Lower lobe of right lung (tissue), 2 donors: ENCODE results near the gene RABGGTA. TPM values are rescaled to one million over a fixed set of nuclear protein-coding genes. Genes with fewer than 3 reads are reported as not detected.
A peak's percentile ranks its signal among the peaks of the same experiment; 100 is the strongest.
"Not testable (repeated sequence)": the region's sequence is repeated elsewhere in the genome, so short reads cannot be mapped to it uniquely, and the experiment has no call there.

Experiments
- ATAC-seq, 2 donors: fragments of 200-7000 bp; cut with Tn5 transposase; one replicate each; pipeline ENCODE4 v1.9.1; 2020 to 2022; ENCODE audit warnings: mild to moderate bottlenecking in 2 of 2, moderate library complexity in 2 of 2
- DNase-seq: peaks from one replicate; pipeline ENCODE4 v3.0.0-alpha.2; 2020
- H3K27ac ChIP-seq: fragments of 200-600 bp; one replicate; pipeline ENCODE4 v1.8.0; 2022
- H3K27me3 ChIP-seq: fragments of 200-600 bp; one replicate; pipeline ENCODE4 v1.8.0; 2022; ENCODE audit warnings: low read depth
- H3K36me3 ChIP-seq: fragments of 200-600 bp; one replicate; pipeline ENCODE4 v1.8.0; 2022; ENCODE audit warnings: mild to moderate bottlenecking
- H3K4me1 ChIP-seq: fragments of 200-600 bp; one replicate; pipeline ENCODE4 v1.8.0; 2022
- H3K4me3 ChIP-seq: fragments of 200-600 bp; one replicate; pipeline ENCODE4 v1.8.0; 2022; ENCODE audit warnings: mild to moderate bottlenecking
- H3K9me3 ChIP-seq: fragments of 200-600 bp; one replicate; pipeline ENCODE4 v1.8.0; 2022
- CTCF ChIP-seq: fragments of 200-600 bp; IDR thresholded peaks from one replicate; pipeline ENCODE4 v1.8.0; 2022; ENCODE audit warnings: antibody characterized with exemption, mild to moderate bottlenecking
- intact Hi-C: fragments of 100-400 bp; cut with DNase I; formaldehyde crosslinking; loops from one replicate; pipeline ENCODE4 v1.11.0; 2022
- total RNA-seq: library from RNA; stranded (reverse); fragmentation: NEBNext Ultra II Directional; extraction: Animal tissue kit (Norgen Biotek cat#: 25700); gene quantifications from one replicate; pipeline ENCODE4 v1.2.1, GENCODE V29; 2021
- donor health status: DM: no; HTN: yes; CAD: no; lungs with severe emphysema.

Gene RABGGTA
- total RNA-seq, 1 donor from 2014 or later: 50.4 TPM

DNA sequence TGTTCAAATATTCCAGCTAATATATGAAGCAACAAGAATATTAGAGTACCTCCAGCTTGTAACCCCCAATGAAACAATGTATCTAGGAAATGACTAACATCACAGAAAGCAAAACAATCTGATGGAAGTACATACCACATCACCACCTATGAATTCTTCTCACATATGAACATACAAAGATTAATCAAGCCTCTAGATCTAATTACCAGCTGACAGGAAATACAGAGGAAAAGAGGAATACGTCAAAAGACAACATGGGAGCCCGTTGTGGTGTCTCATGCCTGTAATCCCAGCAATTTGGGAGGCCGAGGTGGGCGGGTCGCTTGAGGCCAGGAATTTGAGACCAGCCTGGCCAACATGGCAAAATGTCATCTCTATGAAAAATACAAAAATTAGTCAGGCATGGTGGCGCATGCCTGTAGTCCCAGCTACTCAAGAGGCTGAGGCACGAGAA lies 46.8 kb downstream of the RABGGTA start:
- Histone ChIP-seq H3K27me3 (no peaks in the 10 kb centered on the region), H3K27ac (no peak overlapping the region), H3K9me3 (no peaks in the 10 kb centered on the region), H3K4me1 (no peaks in the 10 kb centered on the region), H3K4me3 (no peak overlapping the region), H3K36me3 (peaks cover 22% of the 10 kb centered on the region)
- no peak for TF ChIP-seq CTCF
- intact Hi-C loops: no loop called here
- DNase-seq (no peak), ATAC-seq (no peak)

DNA sequence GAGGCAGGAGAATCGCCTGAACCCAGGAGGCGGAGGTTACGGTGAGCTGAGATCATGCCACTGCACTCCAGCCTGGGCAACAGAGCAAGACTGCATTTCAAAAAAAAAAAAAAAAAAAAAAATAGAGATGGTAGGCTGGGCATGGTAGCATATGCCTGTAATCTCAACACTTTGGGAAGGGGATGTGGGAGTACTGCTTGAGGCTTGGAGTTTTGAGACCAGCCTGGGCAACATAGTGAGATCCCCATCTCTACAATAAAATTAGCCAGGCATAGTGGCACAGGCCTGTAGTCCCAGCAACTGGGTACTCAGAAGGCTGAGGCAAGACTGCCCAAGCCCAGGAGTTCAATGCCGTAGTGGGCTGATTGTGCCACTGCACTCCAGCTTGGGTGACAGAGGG lies 48.4 kb downstream of the RABGGTA start:
- H3K27me3 ChIP-seq, H3K9me3 ChIP-seq, H3K4me1 ChIP-seq, H3K27ac ChIP-seq, DNase-seq, ATAC-seq, H3K4me3 ChIP-seq, intact Hi-C loops: not testable (repeated sequence)
- peaks cover 20% of the 10 kb centered on the region for H3K36me3 ChIP-seq

GRCh38 chr14:24219521-24219920 lies 51.9 kb downstream of the RABGGTA start:
- DNase-seq (no peak), ATAC-seq (no peak)
- Histone ChIP-seq H3K27me3 (no peaks in the 10 kb centered on the region), H3K9me3 (no peaks in the 10 kb centered on the region), H3K27ac (no peak overlapping the region), H3K36me3 (peaks cover 15% of the 10 kb centered on the region), H3K4me1 (peaks cover 15% of the 10 kb centered on the region), H3K4me3 (no peak overlapping the region)
- no peak for TF ChIP-seq CTCF
- intact Hi-C loops: no loop called here

DNA sequence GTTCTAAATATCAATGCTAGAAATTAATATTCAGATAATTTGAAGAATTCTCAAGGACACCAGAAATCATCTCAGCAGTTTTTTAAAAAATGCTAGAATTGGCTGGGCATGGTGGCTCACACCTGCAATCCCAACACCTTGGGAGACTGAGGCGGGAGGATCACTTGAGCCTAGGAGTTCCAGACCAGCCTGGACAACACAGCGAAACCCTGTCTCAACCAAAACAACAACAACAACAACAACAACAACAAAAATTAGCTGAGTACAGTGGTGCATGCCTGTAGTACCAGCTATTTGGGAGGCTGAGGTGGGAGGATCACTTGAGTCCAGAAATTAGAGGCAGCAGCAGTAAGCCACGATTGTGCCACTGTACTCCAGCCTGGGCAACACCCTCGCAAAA lies 52.3 kb downstream of the RABGGTA start:
- ATAC-seq (no peak), DNase-seq (no peak)
- Histone ChIP-seq H3K27me3 (no peaks in the 10 kb centered on the region), H3K9me3 (no peaks in the 10 kb centered on the region), H3K27ac (no peak overlapping the region), H3K4me3 (no peak overlapping the region), H3K36me3 (peaks cover 15% of the 10 kb centered on the region), H3K4me1 (peaks cover 19% of the 10 kb centered on the region)
- intact Hi-C loops: no loop called here
- no peak for TF ChIP-seq CTCF

- Histone ChIP-seq H3K4me1 (peaks cover 33% of the 10 kb centered on the region), H3K36me3 (peaks cover 15% of the 10 kb centered on the region)
- H3K4me3 ChIP-seq, H3K27ac ChIP-seq, H3K9me3 ChIP-seq, ATAC-seq, DNase-seq, H3K27me3 ChIP-seq, intact Hi-C loops: not testable (repeated sequence)
Measured at GRCh38 chr14:24216876-24217275, 54.5 kb downstream of the RABGGTA start.

DNA sequence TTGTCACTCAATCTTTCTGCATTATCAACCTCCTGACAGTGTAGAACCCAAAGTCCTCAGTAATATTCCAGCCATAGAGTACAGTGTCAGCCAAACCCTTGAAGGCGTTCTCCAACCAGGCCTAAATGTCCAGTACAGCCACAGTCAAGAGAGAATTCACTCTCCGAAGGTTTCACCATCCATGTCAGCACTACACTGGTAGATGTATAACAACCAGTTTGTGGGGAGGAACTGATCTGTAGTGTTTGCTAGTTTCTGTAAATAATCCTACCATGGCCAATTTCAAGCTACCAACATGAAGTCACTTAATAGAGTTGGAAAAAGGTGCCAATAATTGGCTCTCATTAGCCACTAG lies 55.1 kb downstream of the RABGGTA start:
- Histone ChIP-seq H3K4me1 (peaks cover 33% of the 10 kb centered on the region), H3K9me3 (no peaks in the 10 kb centered on the region), H3K4me3 (peak overlapping the region; percentile 82), H3K27me3 (no peaks in the 10 kb centered on the region), H3K27ac (peak overlapping the region; percentile 92), H3K36me3 (peaks cover 18% of the 10 kb centered on the region)
- DNase-seq: no peak
- intact Hi-C loops: no loop called here
- ATAC-seq: no peak
- no peak for TF ChIP-seq CTCF

Other genes with a start within 250 kb of the RABGGTA start
- 0.95 TPM for gene CARMIL3, start 219.6 kb downstream of the RABGGTA start, total RNA-seq
- not detected for gene CPNE6, start 200.0 kb downstream of the RABGGTA start, total RNA-seq
- gene PCK2, start 177.3 kb downstream of the RABGGTA start, total RNA-seq: 42.8 TPM
- 64.9 TPM for gene DCAF11, start 156.8 kb downstream of the RABGGTA start, total RNA-seq
- gene NRL, start 156.6 kb downstream of the RABGGTA start, total RNA-seq: 2.0 TPM
- 0.97 TPM for gene FITM1, start 140.9 kb downstream of the RABGGTA start, total RNA-seq
- gene PSME1, start 135.4 kb downstream of the RABGGTA start, total RNA-seq: 198 TPM
- gene EMC9, start 130.0 kb downstream of the RABGGTA start, total RNA-seq: 9.3 TPM
- gene PSME2, start 125.0 kb downstream of the RABGGTA start, total RNA-seq: 144 TPM
- gene RNF31, start 124.1 kb downstream of the RABGGTA start, total RNA-seq: 67.3 TPM
- 158 TPM for gene IRF9, start 110.3 kb downstream of the RABGGTA start, total RNA-seq
- gene REC8, start 99.5 kb downstream of the RABGGTA start, total RNA-seq: 18.4 TPM
- gene IPO4, start 82.8 kb downstream of the RABGGTA start, total RNA-seq: 18.3 TPM
- gene TM9SF1, start 76.2 kb downstream of the RABGGTA start, total RNA-seq: 48.9 TPM
- 0.74 TPM for gene TSSK4, start 65.9 kb downstream of the RABGGTA start, total RNA-seq
- 41.9 TPM for gene CHMP4A, start 58.1 kb downstream of the RABGGTA start, total RNA-seq
- gene MDP1, start 55.5 kb downstream of the RABGGTA start, total RNA-seq: 13.3 TPM
- gene NEDD8, start 39.2 kb downstream of the RABGGTA start, total RNA-seq: 132 TPM
- 72.3 TPM for gene GMPR2, start 38.7 kb downstream of the RABGGTA start, total RNA-seq
- 85.7 TPM for gene TINF2, start 29.0 kb downstream of the RABGGTA start, total RNA-seq
- 5.9 TPM for gene TGM1, start 8.4 kb downstream of the RABGGTA start, total RNA-seq
- 22.7 TPM for gene DHRS1, start 28.2 kb upstream of the RABGGTA start, total RNA-seq
- 22.0 TPM for gene NOP9, start 28.3 kb upstream of the RABGGTA start, total RNA-seq
- gene CIDEB, start 36.4 kb upstream of the RABGGTA start, total RNA-seq: 16.4 TPM
- gene LTB4R2, start 38.5 kb upstream of the RABGGTA start, total RNA-seq: 5.9 TPM
- 14.1 TPM for gene LTB4R, start 39.9 kb upstream of the RABGGTA start, total RNA-seq
- gene ADCY4, start 63.5 kb upstream of the RABGGTA start, total RNA-seq: 42.7 TPM
- 27.9 TPM for gene RIPK3, start 68.4 kb upstream of the RABGGTA start, total RNA-seq
- 37.0 TPM for gene NFATC4, start 96.6 kb upstream of the RABGGTA start, total RNA-seq
- gene NYNRIN, start 127.4 kb upstream of the RABGGTA start, total RNA-seq: 17.9 TPM
- 2.3 TPM for gene CBLN3, start 158.1 kb upstream of the RABGGTA start, total RNA-seq
- 61.4 TPM for gene KHNYN, start 158.4 kb upstream of the RABGGTA start, total RNA-seq
- 61.6 TPM for gene SDR39U1, start 171.2 kb upstream of the RABGGTA start, total RNA-seq
- 2.4 TPM for gene CMA1, start 236.7 kb upstream of the RABGGTA start, total RNA-seq